Renal cortex interstitium (tissue), 11 donors: ENCODE results near the gene NAP1L5. TPM values are rescaled to one million over a fixed set of nuclear protein-coding genes. Genes with fewer than 3 reads are reported as not detected.

Source experiments
- DNase-seq, 11 donors: peaks; one replicate each; pipeline ENCODE4 v3.0.0-alpha.2; 2013; ENCODE audit warnings: low read depth in 9 of 11, low spot score in 4 of 11; ENCODE audit errors: extremely low read depth in 1 of 11
- polyA plus RNA-seq, 3 donors: library from polyadenylated mRNA; unstranded; fragments of 120-200 nt; gene quantifications; one replicate each; pipeline ENCODE4 v1.2.1, GENCODE V29; 2013; ENCODE audit not compliant: insufficient read length in 3 of 3

NAP1L5 gene
- polyA plus RNA-seq, 3 donors: 13.8 to 16.4 (median 14.0) TPM

GRCh38 chr4:88690355-88690754 is 7.3 kb downstream of the NAP1L5 start:
- no peak for DNase-seq

- DNase-seq: no peak
These were observed 16.4 kb downstream of the NAP1L5 start for GRCh38 chr4:88681209-88681608.

DNA sequence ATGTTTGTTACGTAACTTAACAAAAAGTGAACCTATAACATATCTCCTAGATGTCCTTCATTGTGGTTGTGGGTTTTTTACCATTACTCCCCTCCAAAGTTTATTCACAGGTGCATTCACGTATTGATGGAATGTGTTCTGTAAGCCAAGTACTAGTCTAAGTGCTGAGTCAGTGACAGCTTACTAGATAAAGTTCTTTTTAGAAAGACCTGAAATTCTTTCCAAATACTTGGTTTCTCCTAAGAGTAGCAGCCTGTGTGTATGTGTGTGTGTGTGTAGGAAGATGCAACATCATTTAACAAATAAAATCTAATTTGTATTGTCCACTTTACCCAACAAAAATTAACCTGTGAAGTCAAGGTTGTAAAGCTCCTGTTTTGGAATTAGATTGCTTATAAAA is 22.1 kb downstream of the NAP1L5 start:
- DNase-seq: no peak

GRCh38 chr4:88674979-88675378 is 22.6 kb downstream of the NAP1L5 start:
- no peak for DNase-seq

- DNase-seq: no peak
These were observed 23.1 kb downstream of the NAP1L5 start for GRCh38 chr4:88674565-88674964.

DNA sequence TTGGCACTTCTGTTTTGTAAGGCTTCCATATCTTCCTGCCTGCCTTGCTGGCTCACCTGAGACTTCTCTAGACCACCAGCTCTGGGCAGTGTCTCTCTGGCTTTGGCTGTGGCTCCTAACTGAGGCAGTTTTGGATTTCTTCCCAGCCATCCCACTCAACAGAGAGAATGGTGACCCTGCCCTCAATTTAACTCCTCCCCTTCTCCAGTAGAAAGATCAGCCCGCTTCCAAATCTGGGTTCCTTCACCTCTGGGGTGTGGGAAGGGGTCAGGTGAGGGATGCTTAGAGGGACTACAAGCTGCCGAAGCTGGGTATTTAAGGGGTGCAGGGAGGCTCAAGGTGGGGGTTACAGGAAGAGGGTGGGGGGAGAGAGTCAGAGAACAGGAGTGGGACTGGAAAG is 23.7 kb downstream of the NAP1L5 start:
- DNase-seq: no peak

DNA sequence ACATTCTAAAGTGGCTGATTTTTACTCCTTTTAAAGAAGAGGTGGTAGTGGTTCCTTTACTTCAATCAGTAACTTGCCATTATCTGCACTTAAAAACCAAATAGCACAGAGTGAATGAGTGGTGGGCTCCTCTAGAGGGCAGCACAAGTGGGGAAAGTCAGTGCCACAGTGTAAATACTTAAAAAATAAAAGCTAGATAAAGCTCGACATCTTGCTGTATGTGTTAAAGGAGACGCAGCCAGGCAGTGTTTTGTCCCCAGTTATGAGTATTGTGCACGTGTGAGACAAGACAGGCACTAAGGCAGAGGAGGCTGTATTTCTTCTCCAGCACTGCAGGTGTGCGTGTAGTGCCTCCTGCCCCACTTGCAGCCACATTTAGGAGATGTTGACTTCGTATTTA is 24.6 kb downstream of the NAP1L5 start:
- DNase-seq: peak in 2 of 11 donors; percentile 13 to 25

DNA sequence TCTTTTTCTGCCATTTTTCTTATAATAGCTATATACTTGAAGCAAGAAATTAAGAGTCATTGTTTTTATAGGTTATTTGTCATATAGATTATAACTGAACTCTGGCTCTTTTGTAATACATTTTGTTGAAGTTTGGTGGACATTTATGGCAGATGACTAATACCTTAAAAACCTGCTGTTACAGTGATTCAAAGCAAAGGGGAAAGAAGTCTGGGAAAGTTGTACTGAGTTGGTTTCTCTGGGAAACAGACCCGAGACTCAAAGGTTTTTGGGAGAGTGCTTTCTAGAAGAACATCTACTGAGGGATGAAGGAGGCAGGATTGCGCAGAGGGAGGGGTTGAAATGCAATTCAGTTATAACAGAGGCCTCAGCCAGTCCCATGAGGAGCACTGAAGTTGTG is 35.9 kb downstream of the NAP1L5 start:
- DNase-seq: no peak

- DNase-seq: no peak
These were observed 37.0 kb downstream of the NAP1L5 start for GRCh38 chr4:88660446-88661294.

- no peak for DNase-seq
These were observed 37.8 kb downstream of the NAP1L5 start for GRCh38 chr4:88659890-88660208.

- DNase-seq: peak in 10 of 11 donors; percentile 17 to 63 (median 34)
These were observed 38.4 kb downstream of the NAP1L5 start for GRCh38 chr4:88659055-88659889.

GRCh38 chr4:88655226-88655625 is 42.4 kb downstream of the NAP1L5 start:
- no peak for DNase-seq

GRCh38 chr4:88653371-88653946 is 44.2 kb downstream of the NAP1L5 start:
- DNase-seq: no peak

DNA sequence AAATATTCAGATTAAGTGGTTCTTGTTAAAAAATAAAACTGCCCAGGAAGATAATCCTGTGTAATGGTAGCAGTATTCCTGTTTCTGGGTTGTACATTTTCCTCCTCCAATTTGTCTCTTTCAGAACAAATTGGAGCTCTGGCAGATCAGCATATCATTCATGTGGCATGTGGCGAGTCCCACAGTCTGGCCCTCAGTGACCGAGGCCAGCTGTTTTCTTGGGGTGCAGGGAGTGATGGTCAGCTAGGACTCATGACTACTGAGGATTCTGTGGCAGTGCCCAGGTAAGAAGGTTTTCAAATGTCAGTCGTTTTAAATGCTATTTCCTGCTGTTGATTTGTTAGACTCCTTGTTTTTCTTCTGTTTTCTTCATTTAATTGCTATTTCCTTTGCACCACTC is 47.9 kb downstream of the NAP1L5 start:
- no peak for DNase-seq

DNA sequence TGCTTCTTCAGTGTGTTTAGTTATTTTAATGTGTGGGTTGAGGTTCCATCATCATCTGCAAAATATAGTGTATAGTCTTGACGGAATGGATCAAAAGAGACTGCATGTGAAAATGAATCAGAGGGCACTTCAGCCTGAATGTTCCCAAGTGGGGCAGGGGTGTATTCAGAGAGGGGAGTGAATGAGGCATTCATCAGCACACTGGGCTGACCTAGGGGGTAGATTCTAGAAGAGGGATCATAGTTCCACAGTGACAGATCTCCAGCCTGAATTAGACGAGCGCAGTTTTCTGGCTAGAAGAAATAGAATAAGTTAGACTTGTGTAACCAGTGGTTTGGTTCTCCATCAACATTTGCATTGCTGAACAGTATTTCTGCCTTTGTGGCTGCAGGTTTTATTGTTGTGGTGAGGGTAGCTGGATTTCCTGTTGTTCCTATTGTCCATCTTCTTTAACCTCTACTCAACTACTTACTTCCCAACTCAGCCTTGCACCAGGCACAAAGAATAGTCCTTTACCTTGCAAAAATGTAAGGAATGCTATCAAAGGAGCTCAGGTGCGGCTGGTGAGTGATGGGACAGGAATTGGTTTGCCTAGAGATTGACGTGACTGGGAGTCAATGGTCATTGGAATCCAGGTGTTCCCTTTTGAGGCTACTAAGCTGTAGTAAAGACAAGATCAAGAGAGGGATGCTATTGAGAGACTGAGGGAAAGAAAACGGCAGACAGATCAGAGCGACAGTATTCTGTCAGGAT is 50.9 kb downstream of the NAP1L5 start:
- DNase-seq: no peak

DNA sequence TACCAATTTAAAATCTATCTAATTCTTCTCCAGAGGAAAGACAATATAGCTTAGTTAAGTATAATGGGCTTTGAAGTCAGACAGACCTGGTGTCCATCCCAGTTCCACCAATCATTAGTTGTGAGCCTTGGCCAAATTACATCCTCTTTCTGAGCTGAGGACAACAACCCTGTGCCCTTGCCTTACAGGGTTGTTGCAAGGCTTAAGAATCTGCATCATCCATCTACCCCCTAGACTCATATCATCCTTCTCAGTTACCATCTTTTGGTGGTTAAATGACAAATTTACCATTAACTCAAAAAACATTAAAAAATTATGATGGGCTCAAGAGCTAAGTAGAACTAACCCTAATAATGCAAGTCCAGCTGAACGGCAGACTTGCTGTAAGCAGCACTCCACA is 51.6 kb downstream of the NAP1L5 start:
- no peak for DNase-seq
